Loucy (cell line): ENCODE results near the gene TPRG1L.

Experiments used
- H2AFZ ChIP-seq: fragments of 200-600 bp; sonication (generic); 2 replicates; pipeline ENCODE4 v1.6.0; 2016; ENCODE audit warnings: antibody characterized with exemption, mild to moderate bottlenecking, low read length, moderate library complexity
- H3F3A ChIP-seq: fragments of 200-600 bp; 2 replicates; pipeline ENCODE4 v1.6.0; 2016; ENCODE audit warnings: antibody characterized with exemption, low read depth, mild to moderate bottlenecking
- H3K27me3 ChIP-seq: fragments of 200-600 bp; sonication (generic); 2 replicates; pipeline ENCODE4 v1.6.1; 2014; ENCODE audit warnings: low read length, mild to moderate bottlenecking; ENCODE audit not compliant: insufficient read depth, poor library complexity, severe bottlenecking
- H3K36me3 ChIP-seq: fragments of 200-600 bp; sonication (generic); 2 replicates; pipeline ENCODE4 v1.6.1; 2016; ENCODE audit warnings: low read length; ENCODE audit not compliant: insufficient read depth
- H3K4me1 ChIP-seq: fragments of 200-600 bp; sonication (generic); 2 replicates; pipeline ENCODE4 v1.5.1; 2014; ENCODE audit warnings: low read length, mild to moderate bottlenecking; ENCODE audit not compliant: insufficient read depth, poor library complexity, severe bottlenecking
- H3K4me2 ChIP-seq: fragments of 200-600 bp; sonication (generic); 2 replicates; pipeline ENCODE4 v1.6.0; 2014; ENCODE audit warnings: antibody characterized with exemption, low read length, low read depth, mild to moderate bottlenecking; ENCODE audit not compliant: poor library complexity, severe bottlenecking
- H3K4me3 ChIP-seq: fragments of 200-600 bp; sonication (generic); 2 replicates; pipeline ENCODE4 v1.5.1; 2014; ENCODE audit warnings: low read length, mild to moderate bottlenecking, mixed read lengths; ENCODE audit not compliant: poor library complexity, severe bottlenecking
- H3K79me2 ChIP-seq: fragments of 200-600 bp; sonication (generic); 2 replicates; pipeline ENCODE4 v1.6.1; 2014; ENCODE audit warnings: low read length; ENCODE audit not compliant: insufficient read depth
- H3K9ac ChIP-seq: fragments of 200-600 bp; sonication (generic); 2 replicates; pipeline ENCODE4 v1.6.0; 2014; ENCODE audit warnings: mild to moderate bottlenecking, low read depth, low read length, moderate library complexity; ENCODE audit not compliant: poor library complexity, severe bottlenecking
- H3K9me2 ChIP-seq: fragments of 200-600 bp; sonication (generic); replicated peaks from 2 replicates; pipeline ENCODE4 v1.6.1; 2016; ENCODE audit warnings: low read depth, low read length, mixed read lengths
- H3K9me3 ChIP-seq: fragments of 200-600 bp; sonication (generic); 2 replicates; pipeline ENCODE4 v1.6.1; 2014; ENCODE audit warnings: mild to moderate bottlenecking, antibody characterized with exemption, low read length, low read depth; ENCODE audit not compliant: insufficient read depth
- H4K20me1 ChIP-seq: fragments of 200-600 bp; sonication (generic); 2 replicates; pipeline ENCODE4 v1.6.0; 2014; ENCODE audit warnings: antibody characterized with exemption, low read length, mild to moderate bottlenecking; ENCODE audit not compliant: insufficient read depth, poor library complexity, severe bottlenecking
- CTCF ChIP-seq: fragments of 200-600 bp; sonication (generic); conservative IDR thresholded peaks from 2 replicates; pipeline ENCODE4 v1.5.1; 2014; ENCODE audit warnings: mild to moderate bottlenecking, antibody characterized with exemption, low read length
- EZH2phosphoT487 ChIP-seq: fragments of 200-600 bp; IDR thresholded peaks from 2 replicates; pipeline ENCODE4 v1.6.1; 2018; ENCODE audit warnings: antibody characterized with exemption, mild to moderate bottlenecking, moderate library complexity, borderline replicate concordance

Gene TPRG1L

GRCh38 chr1:3639397-3639911, 14.6 kb downstream of the TPRG1L start:
- no peak for TF ChIP-seq EZH2phosphoT487
- TF ChIP-seq CTCF, result no peak
- Histone ChIP-seq H3K4me1 (no peaks in the 10 kb centered on the region), H3K9me2 (no peaks in the 10 kb centered on the region), H3K4me2 (no peak overlapping the region), H3F3A (no peaks in the 10 kb centered on the region), H3K4me3 (no peak overlapping the region), H3K36me3 (peaks cover 40% of the 10 kb centered on the region; the same call in 1 of the 2 replicates), H3K79me2 (no peaks in the 10 kb centered on the region), H4K20me1 (no peaks in the 10 kb centered on the region), H2AFZ (no peak overlapping the region), H3K27me3 (no peaks in the 10 kb centered on the region), H3K9me3 (no peaks in the 10 kb centered on the region), H3K9ac (no peak overlapping the region)

GRCh38 chr1:3640121-3640837, 15.5 kb downstream of the TPRG1L start:
- H3K4me1 ChIP-seq, result no peaks in the 10 kb centered on the region
- no peak overlapping the region for H2AFZ ChIP-seq
- H3K27me3 ChIP-seq, result no peaks in the 10 kb centered on the region
- H3K4me2 ChIP-seq, result no peak overlapping the region
- H4K20me1 ChIP-seq, result no peaks in the 10 kb centered on the region
- TF ChIP-seq CTCF (no peak), EZH2phosphoT487 (no peak)
- no peaks in the 10 kb centered on the region for H3K9me3 ChIP-seq
- no peaks in the 10 kb centered on the region for H3K79me2 ChIP-seq
- H3F3A ChIP-seq, result no peaks in the 10 kb centered on the region
- no peak overlapping the region for H3K9ac ChIP-seq
- H3K9me2 ChIP-seq, result no peaks in the 10 kb centered on the region
- H3K36me3 ChIP-seq, result peaks cover 33% of the 10 kb centered on the region; the same call in 1 of the 2 replicates
- no peak overlapping the region for H3K4me3 ChIP-seq

GRCh38 chr1:3641046-3641760, 16.4 kb downstream of the TPRG1L start:
- Histone ChIP-seq H3K4me2 (no peak overlapping the region), H3K36me3 (peaks cover 23% of the 10 kb centered on the region; the same call in 1 of the 2 replicates)
- no peak for TF ChIP-seq EZH2phosphoT487
- TF ChIP-seq CTCF, result no peak

More at GRCh38 chr1:3641046-3641760, 16.4 kb downstream of the TPRG1L start:
- Histone ChIP-seq H3K4me1 (no peaks in the 10 kb centered on the region), H3K79me2 (no peaks in the 10 kb centered on the region), H3K9me2 (no peaks in the 10 kb centered on the region), H3F3A (no peaks in the 10 kb centered on the region), H3K9me3 (no peaks in the 10 kb centered on the region), H2AFZ (no peak overlapping the region), H4K20me1 (no peaks in the 10 kb centered on the region), H3K27me3 (no peaks in the 10 kb centered on the region), H3K4me3 (no peak overlapping the region), H3K9ac (no peak overlapping the region)
